C4-2B (cell line): ENCODE measurements around the gene DENND1C.

Experiments
- CTCF ChIP-seq: fragments of 450-650 bp; conservative IDR thresholded peaks from 2 replicates; pipeline ENCODE4 v1.5.1; 2017; ENCODE audit warnings: mild to moderate bottlenecking
- ZFX ChIP-seq: fragments of 450-650 bp; IDR thresholded peaks from 2 replicates; pipeline ENCODE4 v1.6.1; 2017

- TF ChIP-seq CTCF (no peak), ZFX (no peak)
Measured at GRCh38 chr19:6489278-6490061, 7.9 kb upstream of the DENND1C start.
